GM23338 (cell line): ENCODE data around the gene CNNM4.

Experiments used
- EZH2 ChIP-seq: fragments of 200-600 bp; sonication (generic); IDR thresholded peaks from one replicate; pipeline ENCODE4 v1.8.0; 2017; ENCODE audit warnings: antibody characterized with exemption, mild to moderate bottlenecking, low read depth; ENCODE audit not compliant: unreplicated experiment
- EZH2phosphoT487 ChIP-seq: fragments of 200-600 bp; sonication (generic); IDR thresholded peaks from one replicate; pipeline ENCODE4 v1.8.1; 2018; ENCODE audit warnings: antibody characterized with exemption; ENCODE audit not compliant: unreplicated experiment
- JUNB ChIP-seq: IDR thresholded peaks from one replicate; pipeline ENCODE4 v1.6.1; 2016; ENCODE audit warnings: antibody characterized with exemption; ENCODE audit not compliant: unreplicated experiment
- NANOG ChIP-seq: IDR thresholded peaks from 2 replicates; pipeline ENCODE4 v1.6.1; 2016; ENCODE audit warnings: antibody characterized with exemption, borderline replicate concordance
- POLR2AphosphoS5 ChIP-seq: IDR thresholded peaks from 2 replicates; pipeline ENCODE4 v1.6.1; 2016; ENCODE audit warnings: antibody characterized with exemption, low read depth
- ZNF331 ChIP-seq: fragments of 250-450 bp; sonication (Bioruptor Pico); IDR thresholded peaks from 2 replicates; pipeline ENCODE4 v1.5.0; 2020; ENCODE audit warnings: low read depth, mild to moderate bottlenecking, moderate library complexity
- TF ChIP-seq, protein P1 (sequence below), 2 experiments: fragments of 200-600 bp in 1 of 2; sonication (generic) in 1 of 2; conservative IDR thresholded peaks; 2 replicates each; pipeline versions ENCODE4 v1.5.1 to v1.6.1; 2016 to 2017; ENCODE audit warnings: antibody characterized with exemption in 2 of 2, low read depth in 2 of 2, mild to moderate bottlenecking in 2 of 2, moderate library complexity in 1 of 2
- TF ChIP-seq, protein P2 (sequence below): IDR thresholded peaks from one replicate; pipeline ENCODE4 v1.6.1; 2018; ENCODE audit warnings: antibody characterized with exemption; ENCODE audit not compliant: unreplicated experiment

DNA sequence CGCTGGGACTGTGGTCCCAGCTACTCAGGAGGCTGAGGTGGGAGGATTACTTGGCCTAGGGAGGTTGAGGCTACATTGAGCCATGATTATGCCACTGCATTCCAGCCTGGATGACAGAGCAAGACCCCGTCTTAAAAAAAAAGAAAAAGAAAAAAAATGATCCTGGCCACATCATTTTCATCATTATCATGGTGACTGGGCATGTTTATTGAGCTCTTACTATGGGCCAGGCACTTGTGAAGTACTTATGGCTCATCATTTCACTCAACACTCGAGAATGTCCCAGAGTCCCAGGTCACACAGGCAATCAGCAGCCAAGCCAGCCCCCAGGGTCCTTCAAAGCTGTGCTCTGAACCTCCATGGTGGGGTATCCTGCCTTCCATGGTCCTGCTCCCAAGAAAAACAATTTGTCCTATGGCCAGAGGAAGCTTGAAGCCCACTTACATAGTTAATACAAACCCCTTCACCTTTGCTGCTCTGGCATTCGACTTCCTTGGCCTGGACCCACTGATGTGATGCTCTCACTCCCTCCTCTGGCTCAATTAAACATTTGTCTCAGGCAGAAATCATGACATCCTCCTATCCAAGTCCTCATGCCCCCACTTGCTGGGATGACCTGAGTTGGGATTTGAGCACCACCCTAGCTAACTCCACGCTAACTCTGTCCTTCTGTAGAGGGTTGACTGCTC lies 3.8 kb upstream of the CNNM4 start:
- TF ChIP-seq, protein P1, sequence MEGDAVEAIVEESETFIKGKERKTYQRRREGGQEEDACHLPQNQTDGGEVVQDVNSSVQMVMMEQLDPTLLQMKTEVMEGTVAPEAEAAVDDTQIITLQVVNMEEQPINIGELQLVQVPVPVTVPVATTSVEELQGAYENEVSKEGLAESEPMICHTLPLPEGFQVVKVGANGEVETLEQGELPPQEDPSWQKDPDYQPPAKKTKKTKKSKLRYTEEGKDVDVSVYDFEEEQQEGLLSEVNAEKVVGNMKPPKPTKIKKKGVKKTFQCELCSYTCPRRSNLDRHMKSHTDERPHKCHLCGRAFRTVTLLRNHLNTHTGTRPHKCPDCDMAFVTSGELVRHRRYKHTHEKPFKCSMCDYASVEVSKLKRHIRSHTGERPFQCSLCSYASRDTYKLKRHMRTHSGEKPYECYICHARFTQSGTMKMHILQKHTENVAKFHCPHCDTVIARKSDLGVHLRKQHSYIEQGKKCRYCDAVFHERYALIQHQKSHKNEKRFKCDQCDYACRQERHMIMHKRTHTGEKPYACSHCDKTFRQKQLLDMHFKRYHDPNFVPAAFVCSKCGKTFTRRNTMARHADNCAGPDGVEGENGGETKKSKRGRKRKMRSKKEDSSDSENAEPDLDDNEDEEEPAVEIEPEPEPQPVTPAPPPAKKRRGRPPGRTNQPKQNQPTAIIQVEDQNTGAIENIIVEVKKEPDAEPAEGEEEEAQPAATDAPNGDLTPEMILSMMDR (conservative IDR thresholded peaks at IDR 0.05; ENCODE audit: low read depth in 2 of 2), result peak in 1 of 2 experiments; percentile 36; a peak in 1 of 4 replicates
- TF ChIP-seq EZH2 (no peak), POLR2AphosphoS5 (no peak), JUNB (no peak), EZH2phosphoT487 (no peak), NANOG (no peak), ZNF331 (CRISPR knock-in tag) (no peak)
- TF ChIP-seq, protein P2, sequence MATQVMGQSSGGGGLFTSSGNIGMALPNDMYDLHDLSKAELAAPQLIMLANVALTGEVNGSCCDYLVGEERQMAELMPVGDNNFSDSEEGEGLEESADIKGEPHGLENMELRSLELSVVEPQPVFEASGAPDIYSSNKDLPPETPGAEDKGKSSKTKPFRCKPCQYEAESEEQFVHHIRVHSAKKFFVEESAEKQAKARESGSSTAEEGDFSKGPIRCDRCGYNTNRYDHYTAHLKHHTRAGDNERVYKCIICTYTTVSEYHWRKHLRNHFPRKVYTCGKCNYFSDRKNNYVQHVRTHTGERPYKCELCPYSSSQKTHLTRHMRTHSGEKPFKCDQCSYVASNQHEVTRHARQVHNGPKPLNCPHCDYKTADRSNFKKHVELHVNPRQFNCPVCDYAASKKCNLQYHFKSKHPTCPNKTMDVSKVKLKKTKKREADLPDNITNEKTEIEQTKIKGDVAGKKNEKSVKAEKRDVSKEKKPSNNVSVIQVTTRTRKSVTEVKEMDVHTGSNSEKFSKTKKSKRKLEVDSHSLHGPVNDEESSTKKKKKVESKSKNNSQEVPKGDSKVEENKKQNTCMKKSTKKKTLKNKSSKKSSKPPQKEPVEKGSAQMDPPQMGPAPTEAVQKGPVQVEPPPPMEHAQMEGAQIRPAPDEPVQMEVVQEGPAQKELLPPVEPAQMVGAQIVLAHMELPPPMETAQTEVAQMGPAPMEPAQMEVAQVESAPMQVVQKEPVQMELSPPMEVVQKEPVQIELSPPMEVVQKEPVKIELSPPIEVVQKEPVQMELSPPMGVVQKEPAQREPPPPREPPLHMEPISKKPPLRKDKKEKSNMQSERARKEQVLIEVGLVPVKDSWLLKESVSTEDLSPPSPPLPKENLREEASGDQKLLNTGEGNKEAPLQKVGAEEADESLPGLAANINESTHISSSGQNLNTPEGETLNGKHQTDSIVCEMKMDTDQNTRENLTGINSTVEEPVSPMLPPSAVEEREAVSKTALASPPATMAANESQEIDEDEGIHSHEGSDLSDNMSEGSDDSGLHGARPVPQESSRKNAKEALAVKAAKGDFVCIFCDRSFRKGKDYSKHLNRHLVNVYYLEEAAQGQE, result no peak
